GM19043 (cell line): ENCODE measurements around the gene SLC2A8.

Experiments used
- ATAC-seq: cut with Tn5 transposase; IDR thresholded peaks from one replicate; pipeline ENCODE4 v1.9.1; 2021; ENCODE audit warnings: low read depth; ENCODE audit not compliant: unreplicated experiment

The SLC2A8 gene

DNA sequence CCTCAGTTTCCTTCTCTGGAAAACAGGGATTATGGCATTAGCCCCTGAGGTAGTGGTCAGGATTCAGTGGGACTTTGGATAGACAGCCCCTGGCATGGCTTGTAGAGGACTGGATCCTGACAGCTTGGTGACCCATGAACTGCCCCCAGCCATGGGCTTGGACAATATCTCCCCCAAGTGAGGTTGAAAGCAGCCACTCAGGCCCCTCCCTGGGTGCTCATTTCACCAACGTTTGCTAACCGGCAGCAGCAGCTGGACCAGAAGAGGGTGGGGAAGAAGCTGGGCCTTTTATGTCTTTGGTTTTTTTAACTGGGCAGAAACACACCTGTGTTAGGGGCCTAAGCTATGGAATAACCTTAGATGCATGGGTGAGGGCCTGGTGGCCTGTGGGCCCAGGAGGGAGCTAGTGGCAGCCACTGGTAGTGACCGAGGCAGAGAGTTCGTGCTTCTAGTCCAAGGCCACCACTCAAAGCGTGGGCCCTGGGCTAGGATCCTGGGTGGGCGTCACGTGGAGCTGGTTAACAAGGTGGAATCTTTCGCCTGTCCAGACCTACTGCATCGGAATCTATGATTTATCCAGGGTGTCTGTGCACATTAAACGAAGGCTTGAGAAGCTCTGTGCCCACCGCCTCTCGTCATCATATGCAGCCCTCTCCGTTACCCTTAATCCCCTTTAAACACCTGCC is 1.9 kb downstream of the SLC2A8 start:
- ATAC-seq, result no peak

DNA sequence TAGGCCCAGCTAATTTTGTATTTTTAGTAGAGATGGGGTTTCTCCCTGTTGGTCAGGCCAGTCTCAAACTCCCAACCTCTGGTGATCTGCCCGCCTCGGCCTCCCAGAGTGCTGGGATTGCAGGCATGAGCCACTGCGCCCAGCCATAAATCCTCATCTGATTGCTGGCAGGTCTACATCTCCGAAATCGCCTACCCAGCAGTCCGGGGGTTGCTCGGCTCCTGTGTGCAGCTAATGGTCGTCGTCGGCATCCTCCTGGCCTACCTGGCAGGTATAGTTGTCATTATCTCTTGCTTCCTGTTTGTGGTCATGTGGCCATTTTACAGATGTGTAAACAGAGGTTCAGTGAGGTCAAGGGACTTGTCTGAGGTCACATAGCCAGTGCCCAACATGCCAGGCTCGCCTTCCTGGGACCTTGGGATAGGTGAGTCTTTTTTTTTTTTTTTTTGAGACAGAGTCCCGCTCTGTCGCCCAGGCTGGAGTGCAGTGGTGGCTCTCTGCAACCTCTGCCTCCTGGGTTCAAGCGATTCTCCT is 2.8 kb downstream of the SLC2A8 start:
- no peak for ATAC-seq

DNA sequence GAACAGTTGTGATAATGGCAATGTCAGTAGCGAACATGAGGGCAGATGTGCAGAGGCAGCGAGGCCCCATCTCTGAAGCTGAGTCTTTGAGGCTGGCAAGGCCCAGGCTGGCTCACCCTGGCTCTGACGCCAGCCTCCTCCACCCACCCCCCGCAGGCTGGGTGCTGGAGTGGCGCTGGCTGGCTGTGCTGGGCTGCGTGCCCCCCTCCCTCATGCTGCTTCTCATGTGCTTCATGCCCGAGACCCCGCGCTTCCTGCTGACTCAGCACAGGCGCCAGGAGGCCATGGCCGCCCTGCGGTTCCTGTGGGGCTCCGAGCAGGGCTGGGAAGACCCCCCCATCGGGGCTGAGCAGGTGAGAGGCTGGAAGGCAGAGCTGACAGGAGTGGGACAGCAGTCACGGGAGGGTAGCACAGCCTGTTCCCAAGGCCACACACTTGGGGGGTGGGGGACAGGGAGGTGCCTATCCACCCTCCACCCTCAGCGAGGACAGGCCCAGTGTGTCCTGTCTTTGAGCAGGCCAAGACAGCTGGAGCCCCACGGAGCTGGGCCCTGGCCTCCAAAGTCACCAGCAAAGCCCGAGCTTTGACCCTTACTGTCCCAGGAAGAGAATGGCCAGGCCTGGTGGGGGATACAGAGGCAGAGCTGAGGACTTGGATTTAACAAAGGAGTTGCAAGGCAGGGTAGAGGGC is 5.6 kb downstream of the SLC2A8 start:
- no peak for ATAC-seq

DNA sequence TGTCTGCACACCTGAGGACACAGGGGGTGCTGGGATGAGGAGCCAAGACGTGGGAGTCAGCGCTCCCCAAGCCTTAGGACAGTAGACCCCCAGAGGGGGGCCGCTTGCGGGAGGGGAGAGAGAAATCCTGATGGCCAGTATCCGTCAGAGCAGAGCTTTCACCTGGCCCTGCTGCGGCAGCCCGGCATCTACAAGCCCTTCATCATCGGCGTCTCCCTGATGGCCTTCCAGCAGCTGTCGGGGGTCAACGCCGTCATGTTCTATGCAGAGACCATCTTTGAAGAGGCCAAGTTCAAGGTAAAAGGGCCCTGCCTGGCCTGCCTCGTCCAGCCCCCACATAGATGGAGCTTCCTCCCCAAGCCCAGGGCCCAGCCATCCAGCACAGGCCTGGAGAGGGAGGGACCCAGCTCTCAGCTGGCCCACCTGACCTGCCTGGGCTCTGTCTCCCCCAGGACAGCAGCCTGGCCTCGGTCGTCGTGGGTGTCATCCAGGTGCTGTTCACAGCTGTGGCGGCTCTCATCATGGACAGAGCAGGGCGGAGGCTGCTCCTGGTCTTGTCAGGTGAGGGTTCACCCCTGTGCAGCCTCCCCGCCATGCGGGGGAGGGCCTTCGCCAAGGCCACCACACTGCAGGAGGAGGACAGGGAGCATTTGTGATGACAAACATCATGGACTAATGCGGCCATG is 6.7 kb downstream of the SLC2A8 start:
- ATAC-seq, result no peak

DNA sequence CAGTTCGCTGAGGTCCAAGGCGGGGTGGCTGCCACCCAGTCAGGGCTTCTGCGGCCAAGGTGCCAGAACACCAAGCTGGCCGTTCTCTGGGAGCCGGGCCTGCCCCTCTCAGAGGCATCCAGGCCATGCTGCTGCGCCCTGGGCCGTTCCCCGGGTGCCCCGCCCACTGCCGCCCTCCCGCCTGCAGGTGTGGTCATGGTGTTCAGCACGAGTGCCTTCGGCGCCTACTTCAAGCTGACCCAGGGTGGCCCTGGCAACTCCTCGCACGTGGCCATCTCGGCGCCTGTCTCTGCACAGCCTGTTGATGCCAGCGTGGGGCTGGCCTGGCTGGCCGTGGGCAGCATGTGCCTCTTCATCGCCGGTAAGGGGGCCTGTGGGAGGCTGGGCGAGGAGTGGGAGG is 7.7 kb downstream of the SLC2A8 start:
- no peak for ATAC-seq

DNA sequence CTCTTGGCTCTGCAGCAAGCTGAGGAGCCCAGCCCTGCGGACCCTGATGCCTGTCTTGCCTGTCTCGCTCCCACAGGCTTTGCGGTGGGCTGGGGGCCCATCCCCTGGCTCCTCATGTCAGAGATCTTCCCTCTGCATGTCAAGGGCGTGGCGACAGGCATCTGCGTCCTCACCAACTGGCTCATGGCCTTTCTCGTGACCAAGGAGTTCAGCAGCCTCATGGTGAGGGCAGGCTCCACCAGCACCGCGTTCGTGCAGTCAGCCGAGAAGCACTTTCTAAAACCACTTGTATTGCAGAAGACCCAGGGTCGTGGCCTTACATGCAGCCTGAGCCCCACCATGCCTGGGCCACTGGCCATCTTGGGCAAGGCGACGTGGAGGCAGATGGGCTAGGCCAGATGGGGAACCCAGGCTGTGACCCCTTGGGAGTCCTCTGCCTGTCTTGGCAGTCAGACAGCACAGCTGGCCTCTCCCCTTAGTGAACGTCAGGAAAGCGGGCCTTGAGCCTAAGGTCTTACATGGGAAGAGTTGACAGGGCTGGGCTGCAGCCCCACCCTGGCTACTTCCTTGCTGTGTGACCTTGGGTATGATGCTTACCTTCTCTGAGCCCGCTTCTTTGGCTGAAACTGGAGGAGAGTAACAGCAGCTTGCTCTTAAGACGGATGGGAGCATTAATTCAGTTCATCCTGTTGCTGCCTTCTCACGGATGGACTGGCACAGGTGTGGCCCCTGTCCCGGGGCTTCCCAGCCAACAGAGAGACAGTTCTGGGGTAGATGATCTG is 8.6 kb downstream of the SLC2A8 start:
- ATAC-seq, result no peak

DNA sequence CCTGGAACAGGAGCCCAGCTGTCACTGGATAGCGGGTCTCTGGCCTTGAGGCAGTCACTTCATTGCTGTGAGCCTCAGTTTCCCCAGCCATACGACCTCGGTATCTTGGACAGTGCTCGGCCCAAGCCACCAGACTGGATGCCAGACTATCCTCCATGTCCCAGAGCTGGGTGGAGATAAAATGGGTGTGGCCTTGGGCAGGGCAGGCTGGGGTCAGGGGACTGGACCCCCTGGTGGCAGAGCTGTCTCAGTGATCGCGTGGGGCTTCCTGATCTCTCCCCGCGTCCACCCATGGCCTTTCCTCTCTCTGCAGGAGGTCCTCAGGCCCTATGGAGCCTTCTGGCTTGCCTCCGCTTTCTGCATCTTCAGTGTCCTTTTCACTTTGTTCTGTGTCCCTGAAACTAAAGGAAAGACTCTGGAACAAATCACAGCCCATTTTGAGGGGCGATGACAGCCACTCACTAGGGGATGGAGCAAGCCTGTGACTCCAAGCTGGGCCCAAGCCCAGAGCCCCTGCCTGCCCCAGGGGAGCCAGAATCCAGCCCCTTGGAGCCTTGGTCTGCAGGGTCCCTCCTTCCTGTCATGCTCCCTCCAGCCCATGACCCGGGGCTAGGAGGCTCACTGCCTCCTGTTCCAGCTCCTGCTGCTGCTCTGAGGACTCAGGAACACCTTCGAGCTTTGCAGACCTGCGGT is 10.0 kb downstream of the SLC2A8 start:
- no peak for ATAC-seq

DNA sequence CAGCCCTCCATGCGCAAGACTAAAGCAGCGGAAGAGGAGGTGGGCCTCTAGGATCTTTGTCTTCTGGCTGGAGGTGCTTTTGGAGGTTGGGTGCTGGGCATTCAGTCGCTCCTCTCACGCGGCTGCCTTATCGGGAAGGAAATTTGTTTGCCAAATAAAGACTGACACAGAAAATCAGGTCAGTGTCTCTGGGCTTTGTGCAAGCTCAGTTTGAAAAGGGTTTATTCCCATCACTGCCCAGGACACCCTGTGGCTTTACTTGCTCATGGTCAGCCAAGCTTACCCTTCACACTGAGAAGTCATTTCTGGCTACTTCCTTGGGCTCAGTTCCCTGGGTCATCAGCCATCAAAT is 10.5 kb downstream of the SLC2A8 start:
- ATAC-seq, result no peak

DNA sequence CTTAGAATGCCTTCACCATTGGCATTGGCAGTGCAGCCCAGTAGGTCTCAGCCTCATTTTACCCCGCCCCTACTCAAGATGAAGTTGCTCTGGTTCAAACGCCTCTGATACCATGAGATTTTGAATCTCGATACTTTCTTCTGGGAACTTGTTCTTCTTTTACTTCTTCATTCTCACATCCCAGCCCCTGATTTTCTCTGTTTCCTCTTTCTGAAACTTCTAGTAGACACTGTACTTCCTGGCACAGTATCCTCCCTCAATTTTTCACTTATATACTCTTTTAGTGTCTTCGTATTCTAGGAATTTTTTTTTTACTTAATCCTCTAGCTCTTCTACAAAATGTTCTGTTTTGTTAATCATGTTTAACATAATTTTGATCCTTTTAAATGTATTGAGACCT is 14.2 kb downstream of the SLC2A8 start:
- no peak for ATAC-seq

DNA sequence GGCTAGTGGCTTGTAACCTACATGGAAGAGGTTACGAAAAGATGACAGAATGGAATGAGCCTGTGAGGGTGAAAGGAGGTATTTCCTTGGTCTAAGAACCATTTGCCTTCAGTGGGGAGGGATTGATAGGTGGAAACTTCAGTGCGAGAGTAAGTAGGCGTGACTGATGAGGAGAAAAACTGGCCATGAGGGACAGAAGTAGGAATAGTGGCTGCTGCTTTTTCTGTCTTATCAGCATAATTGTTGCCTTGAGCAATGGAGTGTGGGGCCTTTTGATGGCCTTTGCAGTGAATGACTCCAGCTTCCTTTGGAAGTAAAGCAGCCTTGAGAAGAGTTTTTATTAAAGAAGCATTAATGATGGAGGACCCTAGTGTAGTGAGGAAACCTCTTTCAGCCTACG is 18.2 kb downstream of the SLC2A8 start:
- ATAC-seq, result no peak

DNA sequence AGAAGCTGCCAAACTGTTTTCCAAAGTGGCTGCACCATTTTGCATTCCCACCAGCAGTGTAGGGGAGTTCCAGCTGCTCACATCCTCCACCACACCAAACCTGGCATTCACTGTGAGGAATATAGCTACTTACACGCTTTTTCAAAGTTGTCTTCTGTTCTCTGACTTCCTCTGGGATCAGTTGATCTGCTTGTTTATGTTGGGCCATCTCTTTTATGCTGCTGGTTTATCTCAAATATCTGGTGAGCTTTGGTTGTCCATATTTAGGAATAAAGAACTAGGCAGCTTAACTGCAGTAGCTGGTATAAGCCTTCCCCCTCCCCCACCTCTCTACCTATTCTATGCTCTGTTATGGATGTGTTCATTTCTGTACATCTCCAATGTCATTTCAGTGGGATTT is 18.7 kb downstream of the SLC2A8 start:
- ATAC-seq, result no peak

DNA sequence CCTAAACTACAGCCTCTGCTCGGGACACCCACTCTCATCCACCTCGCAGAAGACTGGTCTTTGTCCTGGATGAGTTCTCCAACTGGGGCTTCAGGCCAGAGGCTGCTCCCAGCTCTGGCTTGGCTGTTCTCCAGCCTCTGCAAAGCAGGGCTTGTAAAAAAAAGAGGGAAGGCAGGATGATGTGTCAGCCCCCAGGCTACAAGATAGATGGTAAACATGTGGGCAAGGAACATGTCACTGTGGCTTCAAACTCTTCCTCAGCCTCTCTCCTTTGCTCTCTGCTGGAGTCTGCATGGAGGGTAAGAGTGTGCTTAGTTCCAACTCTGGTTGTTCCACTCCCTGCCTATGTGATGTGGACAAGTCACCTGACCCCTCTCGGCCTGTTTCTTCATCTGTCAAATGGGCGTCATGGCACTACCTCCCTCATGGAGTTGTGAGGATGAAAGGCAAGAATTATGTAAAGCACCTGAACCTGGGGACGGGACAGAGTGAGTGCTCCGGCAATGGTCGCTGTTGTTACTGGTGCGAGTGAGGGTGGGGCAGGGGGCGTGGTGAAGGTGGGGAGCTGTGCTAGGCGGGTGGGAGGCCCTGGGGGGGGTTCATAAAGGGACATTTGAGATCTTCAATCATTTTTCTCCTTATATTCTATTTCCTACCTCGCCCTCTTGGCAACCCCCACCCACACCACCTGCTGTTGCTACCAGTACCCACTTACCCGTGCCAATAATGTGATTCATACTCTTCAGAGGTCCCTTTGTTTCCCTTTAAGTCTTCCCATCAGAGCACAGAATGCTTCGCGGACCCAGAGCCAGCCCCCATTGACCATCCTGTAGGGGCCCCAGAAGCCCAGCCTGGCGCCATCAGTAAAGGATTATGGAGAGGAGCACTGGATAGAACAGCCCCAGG is 20.4 kb downstream of the SLC2A8 start:
- ATAC-seq, result no peak

DNA sequence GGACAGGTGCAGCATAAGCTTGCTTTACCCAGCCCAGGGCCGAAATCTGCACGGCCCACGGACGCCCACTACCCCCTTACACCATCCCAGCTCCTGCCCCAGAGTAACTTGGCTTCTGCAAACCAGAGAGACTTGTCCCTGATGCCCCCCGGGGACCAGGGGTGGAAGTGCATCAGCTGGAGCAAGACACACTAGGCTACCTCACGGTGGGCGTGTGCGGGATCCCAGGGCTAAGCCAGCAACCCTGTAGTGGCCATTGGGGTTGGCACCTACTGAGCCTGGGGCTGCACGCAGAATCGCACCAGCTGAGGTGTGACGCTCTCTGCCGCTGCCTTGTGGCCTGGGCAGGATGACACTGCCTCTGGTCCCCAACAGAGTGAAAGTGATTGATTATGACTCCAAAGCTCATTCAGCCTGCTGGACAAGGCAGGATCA is 21.1 kb downstream of the SLC2A8 start:
- ATAC-seq, result no peak

DNA sequence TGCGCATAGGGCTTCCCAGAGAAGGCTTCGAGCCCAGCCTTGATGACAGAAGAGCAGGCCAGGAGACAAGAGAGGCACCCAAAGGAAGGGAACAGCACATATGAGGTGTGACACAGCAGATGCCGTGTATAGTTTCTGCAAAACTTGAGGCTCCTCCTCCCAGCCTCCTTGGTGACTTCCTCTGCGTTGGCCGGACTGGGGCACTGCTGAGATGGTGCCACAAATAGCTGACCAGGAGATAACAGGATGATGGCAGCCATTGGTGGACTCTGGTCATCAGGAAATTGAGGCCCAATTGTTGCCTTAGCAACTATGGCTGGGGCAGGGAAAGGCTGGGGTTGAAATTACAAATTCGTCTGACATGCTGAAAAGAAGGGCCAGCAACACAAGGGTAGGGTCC is 22.4 kb downstream of the SLC2A8 start:
- ATAC-seq, result no peak

DNA sequence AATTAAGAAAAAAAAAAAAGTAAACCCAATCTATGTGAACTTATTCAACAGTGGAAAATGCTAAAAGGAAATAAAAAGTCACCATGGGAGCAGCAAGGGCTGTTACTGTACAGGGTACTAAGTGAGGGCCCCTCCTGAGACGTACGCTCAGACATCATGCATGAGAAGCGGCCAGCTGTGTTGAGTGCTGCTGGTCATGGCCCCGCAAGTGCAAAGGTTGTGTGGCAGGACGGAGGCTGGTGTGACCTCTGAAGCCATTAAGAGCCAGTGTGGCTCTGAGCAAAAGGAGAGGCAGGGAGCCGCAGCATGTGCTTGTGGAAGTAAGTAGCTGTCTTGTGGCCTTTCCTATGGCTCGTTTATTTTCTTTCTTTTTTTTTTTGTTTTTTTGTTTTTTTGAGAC is 24.1 kb downstream of the SLC2A8 start:
- ATAC-seq, result no peak

DNA sequence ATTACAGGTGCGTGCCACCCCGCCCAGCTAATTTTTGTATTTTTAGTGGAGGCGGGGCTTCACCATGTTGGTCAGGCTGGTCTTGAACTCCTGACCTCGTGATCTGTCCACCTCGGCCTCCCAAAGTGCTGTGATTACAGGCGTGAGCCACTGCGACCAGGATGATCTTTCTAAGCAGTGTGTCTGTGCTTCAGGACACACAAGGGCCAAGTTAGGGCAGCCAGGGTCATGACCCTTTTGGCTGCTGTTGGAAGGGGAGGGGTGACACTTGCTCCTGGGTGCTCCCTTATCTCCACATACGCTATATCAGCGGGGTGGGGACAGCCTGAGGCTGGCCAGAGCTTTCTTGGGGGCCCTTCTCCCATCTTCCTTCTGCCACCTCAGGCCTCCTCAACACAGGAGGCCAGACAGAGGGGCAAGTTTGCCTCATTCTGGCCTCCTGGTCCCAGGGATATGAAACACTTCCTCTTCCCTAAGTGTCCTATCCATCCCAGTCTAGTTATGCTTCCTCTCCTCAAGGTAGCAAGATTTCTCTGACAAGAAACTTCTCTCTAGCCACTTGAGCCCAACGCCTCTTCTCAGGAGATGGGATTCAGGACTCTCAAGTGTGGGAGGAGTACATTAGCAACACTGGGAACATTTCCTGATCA is 25.3 kb downstream of the SLC2A8 start:
- no peak for ATAC-seq

DNA sequence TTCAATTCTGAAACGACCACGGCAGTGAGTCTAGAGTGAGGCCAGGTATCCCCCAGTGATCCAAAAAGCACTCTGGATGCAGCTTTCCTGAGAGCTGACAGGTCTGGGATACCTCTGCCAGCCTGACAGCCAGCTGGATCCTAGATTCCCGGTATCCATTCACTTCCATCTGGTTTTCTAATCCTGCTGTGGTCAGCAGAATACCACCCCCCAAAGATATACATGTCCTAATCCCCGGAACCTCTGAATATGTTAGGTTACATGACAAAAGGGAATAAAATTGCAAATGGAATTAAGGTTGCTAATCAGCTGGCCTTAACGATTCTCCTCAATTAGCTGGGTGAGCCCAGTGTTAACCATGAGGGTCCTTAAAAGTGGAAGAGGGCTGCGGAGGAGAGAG is 25.8 kb downstream of the SLC2A8 start:
- ATAC-seq, result no peak

DNA sequence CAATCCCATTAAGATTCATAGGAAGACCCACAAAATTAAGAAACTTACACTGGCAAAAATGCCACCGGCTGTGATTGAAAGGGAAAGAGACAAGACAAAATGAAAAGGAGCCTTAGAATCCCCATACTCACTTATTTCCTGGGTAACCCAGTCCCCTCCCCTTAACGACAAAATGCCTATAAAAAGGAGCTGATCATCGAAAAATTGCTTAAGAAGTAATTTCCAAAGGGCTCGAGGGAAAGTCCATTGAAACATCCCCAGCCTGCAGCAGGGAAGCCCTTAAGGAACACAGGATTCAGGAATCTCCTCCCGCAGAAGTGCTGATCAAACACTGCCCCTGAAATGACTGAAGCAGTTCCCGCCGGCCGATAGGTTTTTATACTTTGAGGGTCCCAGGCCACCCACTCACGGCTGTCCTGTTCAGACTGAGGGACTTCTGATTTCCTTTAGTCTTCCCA is 26.5 kb downstream of the SLC2A8 start:
- ATAC-seq, result no peak
